SW 1271 (cell line): ENCODE results near the gene TOMM20.
"Not testable (repeated sequence)": the region's sequence is repeated elsewhere in the genome, so short reads cannot be mapped to it uniquely, and the experiment has no call there.

Experiments used
- DNase-seq, 2 experiments: peaks; one replicate each; lab custom pipeline; 2025; lab: John Stamatoyannopoulos, UW

The TOMM20 gene

GRCh38 chr1:235079443-235080296 is 49.0 kb downstream of the TOMM20 start:
- DNase-seq: no peak

- no peak for DNase-seq
These were observed 49.9 kb downstream of the TOMM20 start for GRCh38 chr1:235078480-235079381.

- no peak for DNase-seq
These were observed 50.8 kb downstream of the TOMM20 start for GRCh38 chr1:235077571-235078479.

GRCh38 chr1:235077163-235077540 is 51.5 kb downstream of the TOMM20 start:
- no peak for DNase-seq

GRCh38 chr1:235076504-235077162 is 52.0 kb downstream of the TOMM20 start:
- no peak for DNase-seq

- DNase-seq: no peak
These were observed 52.8 kb downstream of the TOMM20 start for GRCh38 chr1:235075777-235076308.

- no peak for DNase-seq
These were observed 53.4 kb downstream of the TOMM20 start for GRCh38 chr1:235075048-235075776.

GRCh38 chr1:235074523-235075047 is 54.1 kb downstream of the TOMM20 start:
- DNase-seq: no peak

GRCh38 chr1:235073968-235074522 is 54.6 kb downstream of the TOMM20 start:
- DNase-seq: no peak

GRCh38 chr1:235073331-235073967 is 55.2 kb downstream of the TOMM20 start:
- no peak for DNase-seq

GRCh38 chr1:235072577-235072976 is 56.1 kb downstream of the TOMM20 start:
- not testable (repeated sequence) for DNase-seq

GRCh38 chr1:235072096-235072495 is 56.5 kb downstream of the TOMM20 start:
- DNase-seq: no peak

GRCh38 chr1:235070819-235071218 is 57.8 kb downstream of the TOMM20 start:
- DNase-seq: no peak

GRCh38 chr1:235069577-235070563 is 58.8 kb downstream of the TOMM20 start:
- DNase-seq: no peak

GRCh38 chr1:235069176-235069575 is 59.5 kb downstream of the TOMM20 start:
- DNase-seq: no peak

- no peak for DNase-seq
These were observed 60.2 kb downstream of the TOMM20 start for GRCh38 chr1:235068158-235069121.
